ENCODE measurements around the gene ELAC1. TPM values are rescaled to one million over a fixed set of nuclear protein-coding genes. Genes with fewer than 3 reads are reported as not detected.
A peak's percentile ranks its signal among the peaks of the same experiment; 100 is the strongest.

The ELAC1 gene
- total RNA-seq, 1 experiment from 2014 or later = 4.4 TPM

GRCh38 chr18:51011709-51012108 is 43.9 kb downstream of the ELAC1 start:
- no peak overlapping the region for H3K9ac ChIP-seq (ENCODE audit: low read length)
- TF ChIP-seq, protein P1, sequence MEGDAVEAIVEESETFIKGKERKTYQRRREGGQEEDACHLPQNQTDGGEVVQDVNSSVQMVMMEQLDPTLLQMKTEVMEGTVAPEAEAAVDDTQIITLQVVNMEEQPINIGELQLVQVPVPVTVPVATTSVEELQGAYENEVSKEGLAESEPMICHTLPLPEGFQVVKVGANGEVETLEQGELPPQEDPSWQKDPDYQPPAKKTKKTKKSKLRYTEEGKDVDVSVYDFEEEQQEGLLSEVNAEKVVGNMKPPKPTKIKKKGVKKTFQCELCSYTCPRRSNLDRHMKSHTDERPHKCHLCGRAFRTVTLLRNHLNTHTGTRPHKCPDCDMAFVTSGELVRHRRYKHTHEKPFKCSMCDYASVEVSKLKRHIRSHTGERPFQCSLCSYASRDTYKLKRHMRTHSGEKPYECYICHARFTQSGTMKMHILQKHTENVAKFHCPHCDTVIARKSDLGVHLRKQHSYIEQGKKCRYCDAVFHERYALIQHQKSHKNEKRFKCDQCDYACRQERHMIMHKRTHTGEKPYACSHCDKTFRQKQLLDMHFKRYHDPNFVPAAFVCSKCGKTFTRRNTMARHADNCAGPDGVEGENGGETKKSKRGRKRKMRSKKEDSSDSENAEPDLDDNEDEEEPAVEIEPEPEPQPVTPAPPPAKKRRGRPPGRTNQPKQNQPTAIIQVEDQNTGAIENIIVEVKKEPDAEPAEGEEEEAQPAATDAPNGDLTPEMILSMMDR (conservative IDR thresholded peaks at IDR 0.05; ENCODE audit: low read depth, low read length) = no peak
- TF ChIP-seq EZH2 (IDR thresholded peaks at IDR 0.05; ENCODE audit: low read length, unreplicated experiment) (no peak), EZH2phosphoT487 (IDR thresholded peaks at IDR 0.05; ENCODE audit: borderline replicate concordance, low read length) (no peak)
- ChIA-PET CTCF (no interaction called here), POLR2A (ENCODE audit: unreplicated experiment) (no interaction called here)
- no peaks in the 10 kb centered on the region for H3K79me2 ChIP-seq (ENCODE audit: low read length)
- peak; percentile 64 for ATAC-seq
- H3K9me3 ChIP-seq (ENCODE audit: low read length) = no peaks in the 10 kb centered on the region
- intact Hi-C loops (cut with micrococcal nuclease) = no loop called here
- no peaks in the 10 kb centered on the region for H3F3A ChIP-seq (ENCODE audit: low read length, unreplicated experiment)
- no peak overlapping the region for H3K4me3 ChIP-seq (ENCODE audit: low read length)
- H3K27me3 ChIP-seq (ENCODE audit: low read length) = no peaks in the 10 kb centered on the region
- H3K4me2 ChIP-seq (ENCODE audit: low read length) = no peak overlapping the region
- DNase-seq = no peak
- H2AFZ ChIP-seq (ENCODE audit: low read length) = no peak overlapping the region
- no peaks in the 10 kb centered on the region for H3K4me1 ChIP-seq (ENCODE audit: insufficient read depth, low read length)
- BruUV-seq (replicated peaks) = no TSS peak
- H3K36me3 ChIP-seq (ENCODE audit: low read depth, low read length) = no peaks in the 10 kb centered on the region
- H3K9me2 ChIP-seq (replicated peaks; ENCODE audit: low read length) = no peaks in the 10 kb centered on the region
- no peak overlapping the region for H3K27ac ChIP-seq (ENCODE audit: low read length)
- no peaks in the 10 kb centered on the region for H4K20me1 ChIP-seq (ENCODE audit: low read length)

DNA sequence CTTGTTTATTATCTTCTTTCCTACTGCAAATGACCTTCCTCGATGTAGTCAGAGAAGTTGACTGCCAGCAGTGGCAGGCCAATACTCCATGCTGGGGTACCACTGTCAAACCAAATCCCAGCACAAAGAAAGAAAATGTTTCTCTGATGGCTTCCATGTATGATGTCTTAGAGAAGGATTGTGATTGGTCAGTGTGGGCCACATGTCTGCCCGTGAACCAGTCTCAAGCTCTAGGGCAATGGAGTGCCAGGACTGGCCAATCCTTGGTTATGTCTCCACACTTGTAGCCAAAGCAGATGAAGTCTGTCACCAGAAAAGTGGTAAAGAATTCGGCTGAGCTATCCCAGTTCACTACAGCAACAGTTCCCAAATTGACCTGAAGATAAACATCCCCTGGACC is 44.6 kb downstream of the ELAC1 start:
- no peak overlapping the region for H2AFZ ChIP-seq (ENCODE audit: low read length)
- H4K20me1 ChIP-seq (ENCODE audit: low read length) = no peaks in the 10 kb centered on the region
- H3K4me3 ChIP-seq (ENCODE audit: low read length) = no peak overlapping the region
- H3K4me2 ChIP-seq (ENCODE audit: low read length) = no peak overlapping the region
- BruUV-seq (replicated peaks) = no TSS peak
- no peaks in the 10 kb centered on the region for H3F3A ChIP-seq (ENCODE audit: low read length, unreplicated experiment)
- intact Hi-C loops (cut with micrococcal nuclease) = no loop called here
- H3K79me2 ChIP-seq (ENCODE audit: low read length) = no peaks in the 10 kb centered on the region
- ChIA-PET CTCF (no interaction called here), POLR2A (ENCODE audit: unreplicated experiment) (no interaction called here)
- no peak overlapping the region for H3K9ac ChIP-seq (ENCODE audit: low read length)
- no peaks in the 10 kb centered on the region for H3K9me2 ChIP-seq (replicated peaks; ENCODE audit: low read length)
- H3K27me3 ChIP-seq (ENCODE audit: low read length) = no peaks in the 10 kb centered on the region
- TF ChIP-seq, protein P1 (conservative IDR thresholded peaks at IDR 0.05; ENCODE audit: low read depth, low read length) = no peak
- no peak for TF ChIP-seq EZH2phosphoT487 (IDR thresholded peaks at IDR 0.05; ENCODE audit: borderline replicate concordance, low read length)
- no peak for TF ChIP-seq EZH2 (IDR thresholded peaks at IDR 0.05; ENCODE audit: low read length, unreplicated experiment)
- H3K4me1 ChIP-seq (ENCODE audit: insufficient read depth, low read length) = no peaks in the 10 kb centered on the region
- ATAC-seq (no peak), DNase-seq (no peak)
- H3K9me3 ChIP-seq (ENCODE audit: low read length) = no peaks in the 10 kb centered on the region
- no peak overlapping the region for H3K27ac ChIP-seq (ENCODE audit: low read length)
- no peaks in the 10 kb centered on the region for H3K36me3 ChIP-seq (ENCODE audit: low read depth, low read length)

GRCh38 chr18:51013259-51013658 is 45.4 kb downstream of the ELAC1 start:
- ChIA-PET POLR2A (ENCODE audit: unreplicated experiment) (no interaction called here), CTCF (no interaction called here)
- no peak for TF ChIP-seq EZH2 (IDR thresholded peaks at IDR 0.05; ENCODE audit: low read length, unreplicated experiment)
- TF ChIP-seq EZH2phosphoT487 (IDR thresholded peaks at IDR 0.05; ENCODE audit: borderline replicate concordance, low read length) = no peak
- TF ChIP-seq, protein P1 (conservative IDR thresholded peaks at IDR 0.05; ENCODE audit: low read depth, low read length) = no peak
- Histone ChIP-seq H3K9me2 (replicated peaks; ENCODE audit: low read length) (no peaks in the 10 kb centered on the region), H3K4me1 (ENCODE audit: insufficient read depth, low read length) (no peaks in the 10 kb centered on the region), H3K9me3 (ENCODE audit: low read length) (no peaks in the 10 kb centered on the region), H4K20me1 (ENCODE audit: low read length) (no peaks in the 10 kb centered on the region), H2AFZ (ENCODE audit: low read length) (no peak overlapping the region), H3K79me2 (ENCODE audit: low read length) (no peaks in the 10 kb centered on the region), H3K4me3 (ENCODE audit: low read length) (no peak overlapping the region), H3K36me3 (ENCODE audit: low read depth, low read length) (no peaks in the 10 kb centered on the region), H3K9ac (ENCODE audit: low read length) (no peak overlapping the region), H3F3A (ENCODE audit: low read length, unreplicated experiment) (no peaks in the 10 kb centered on the region), H3K27ac (ENCODE audit: low read length) (no peak overlapping the region), H3K27me3 (ENCODE audit: low read length) (no peaks in the 10 kb centered on the region), H3K4me2 (ENCODE audit: low read length) (no peak overlapping the region)
- intact Hi-C loops (cut with micrococcal nuclease) = no loop called here
- no peak for ATAC-seq
- BruUV-seq (replicated peaks) = no TSS peak
- DNase-seq = no peak

All from PC-3 (cell line).